BLaER1 (cell line): ENCODE measurements around the gene PPP1R13L.
A peak's percentile ranks its signal among the peaks of the same experiment; 100 is the strongest.

ENCODE experiments used
- H3K27ac ChIP-seq: shearing (Covaris generic); formaldehyde crosslinking; 2 replicates; pipeline ENCODE4 v1.8.1; 2022
- H3K27me3 ChIP-seq: shearing (Covaris generic); formaldehyde crosslinking; 2 replicates; pipeline ENCODE4 v1.8.1; 2022
- H3K36me3 ChIP-seq: shearing (Covaris generic); formaldehyde crosslinking; 2 replicates; pipeline ENCODE4 v1.8.1; 2022
- H3K4me1 ChIP-seq: shearing (Covaris generic); formaldehyde crosslinking; 2 replicates; pipeline ENCODE4 v1.8.1; 2022
- H3K4me2 ChIP-seq: shearing (Covaris generic); formaldehyde crosslinking; 2 replicates; pipeline ENCODE4 v1.8.1; 2022
- H3K4me3 ChIP-seq: shearing (Covaris generic); formaldehyde crosslinking; 2 replicates; pipeline ENCODE4 v1.8.1; 2022
- H3K9ac ChIP-seq: shearing (Covaris generic); formaldehyde crosslinking; 2 replicates; pipeline ENCODE4 v1.8.1; 2022
- H3K9me3 ChIP-seq: shearing (Covaris generic); formaldehyde crosslinking; 2 replicates; pipeline ENCODE4 v1.8.1; 2022
- H4K20me1 ChIP-seq: shearing (Covaris generic); formaldehyde crosslinking; 2 replicates; pipeline ENCODE4 v1.8.1; 2022
- Cebpa-rat ChIP-seq: shearing (Covaris generic); IDR thresholded peaks from 2 replicates; pipeline ENCODE4 v1.8.1; 2022

The PPP1R13L gene

DNA sequence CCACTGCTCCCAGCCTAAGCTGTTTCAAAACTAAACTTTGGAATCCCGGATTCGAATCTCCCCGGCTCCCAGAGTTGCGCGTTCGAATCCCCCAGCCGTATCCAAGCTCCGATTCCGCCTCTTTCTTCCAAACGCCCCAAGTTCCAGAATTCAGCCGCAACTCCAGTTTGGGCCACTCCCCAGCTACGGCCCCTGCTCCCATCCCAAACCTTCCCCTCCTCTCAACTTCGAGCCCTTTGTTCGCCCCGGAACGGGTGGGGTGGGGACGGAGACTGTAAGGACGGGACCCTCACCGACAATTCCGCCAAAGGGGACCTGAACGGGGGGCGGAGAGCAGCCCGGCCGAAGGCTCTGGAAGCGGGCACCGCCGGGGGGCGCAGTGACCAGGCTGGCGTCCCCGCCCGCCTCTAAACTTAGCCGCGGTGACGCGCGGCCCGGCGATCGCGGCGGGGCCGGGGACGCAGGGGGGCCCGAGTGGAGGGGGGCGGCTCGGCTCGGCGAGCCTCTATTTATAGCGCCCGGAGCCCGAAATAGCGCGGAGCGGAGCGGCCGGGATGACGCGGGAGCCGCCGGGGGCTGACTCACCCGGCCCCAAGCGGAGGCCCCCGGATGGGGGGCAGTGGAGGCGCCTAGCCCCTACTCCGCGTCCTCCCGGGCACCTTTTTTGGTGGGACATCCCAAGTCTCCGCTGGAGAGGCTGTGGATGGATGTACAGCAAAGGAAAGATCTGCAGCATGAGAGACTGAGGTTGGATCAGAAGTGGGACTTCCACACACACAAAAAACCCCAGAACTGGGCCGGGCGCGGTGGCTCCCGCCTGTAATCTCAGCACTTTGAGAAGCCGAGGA, 23.7 kb upstream of the PPP1R13L start:
- H3K9ac ChIP-seq, result peak overlapping the region; percentile 69
- no peaks in the 10 kb centered on the region for H3K9me3 ChIP-seq
- peak overlapping the region; percentile 69 for H3K27ac ChIP-seq
- no peaks in the 10 kb centered on the region for H3K36me3 ChIP-seq
- H3K4me2 ChIP-seq, result peak overlapping the region; percentile 85
- peaks cover 3% of the 10 kb centered on the region; the same call in 1 of the 2 replicates for H3K27me3 ChIP-seq
- TF ChIP-seq Cebpa-rat, result no peak
- peaks cover 38% of the 10 kb centered on the region for H3K4me1 ChIP-seq
- peak overlapping the region; percentile 69 for H3K4me3 ChIP-seq
- no peaks in the 10 kb centered on the region for H4K20me1 ChIP-seq

DNA sequence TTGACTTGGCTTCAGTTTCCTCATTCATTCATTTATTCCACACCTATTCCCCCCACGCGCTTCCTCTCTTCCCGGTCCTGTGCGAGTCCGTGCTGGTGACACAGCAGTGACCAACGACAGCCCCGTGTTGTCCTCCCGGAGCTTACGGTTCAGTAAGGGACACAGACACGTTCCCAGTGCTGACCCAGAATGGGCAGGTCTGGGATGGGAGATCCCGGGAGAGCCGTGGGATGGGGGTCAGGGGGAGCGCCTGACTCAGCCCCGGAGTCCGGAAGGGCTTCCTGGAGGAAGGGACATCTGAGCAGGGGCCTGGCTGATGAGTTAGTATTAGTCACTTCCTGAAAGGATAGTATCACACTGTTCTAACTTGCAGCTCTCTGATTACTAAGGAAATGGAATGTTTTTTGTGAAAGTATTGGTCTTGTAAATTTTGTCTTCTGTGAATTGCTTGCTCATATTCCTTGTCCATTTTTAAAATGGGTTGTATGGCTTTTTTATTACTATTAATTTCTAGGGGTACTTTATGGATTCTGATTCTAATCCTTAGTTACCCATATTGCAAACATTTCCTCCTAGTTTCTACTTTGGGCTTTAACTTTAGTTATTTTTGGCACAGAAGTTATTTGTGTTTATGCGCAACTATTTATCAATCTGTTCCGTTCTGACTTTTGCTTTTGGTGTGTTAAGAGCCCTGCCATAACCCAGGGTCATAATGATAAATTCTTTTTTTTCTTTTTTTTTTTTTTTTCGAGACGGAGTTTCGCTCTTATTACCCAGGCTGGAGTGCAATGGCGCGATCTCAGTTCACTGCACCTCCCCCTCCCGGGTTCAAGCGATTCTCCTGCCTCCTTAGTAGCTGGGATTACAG, 19.6 kb upstream of the PPP1R13L start:
- Histone ChIP-seq H3K27me3 (peaks cover 3% of the 10 kb centered on the region; the same call in 1 of the 2 replicates), H4K20me1 (0 out of 2 replicates have a peak, but pooled peaks cover 10% of the 10 kb centered on the region), H3K4me1 (peaks cover 77% of the 10 kb centered on the region), H3K36me3 (peaks cover 14% of the 10 kb centered on the region), H3K4me2 (peak overlapping the region; percentile 97), H3K27ac (peak overlapping the region; percentile 94), H3K9me3 (no peaks in the 10 kb centered on the region), H3K9ac (peak overlapping the region; percentile 86), H3K4me3 (peak overlapping the region; percentile 76)
- TF ChIP-seq Cebpa-rat, result no peak

DNA sequence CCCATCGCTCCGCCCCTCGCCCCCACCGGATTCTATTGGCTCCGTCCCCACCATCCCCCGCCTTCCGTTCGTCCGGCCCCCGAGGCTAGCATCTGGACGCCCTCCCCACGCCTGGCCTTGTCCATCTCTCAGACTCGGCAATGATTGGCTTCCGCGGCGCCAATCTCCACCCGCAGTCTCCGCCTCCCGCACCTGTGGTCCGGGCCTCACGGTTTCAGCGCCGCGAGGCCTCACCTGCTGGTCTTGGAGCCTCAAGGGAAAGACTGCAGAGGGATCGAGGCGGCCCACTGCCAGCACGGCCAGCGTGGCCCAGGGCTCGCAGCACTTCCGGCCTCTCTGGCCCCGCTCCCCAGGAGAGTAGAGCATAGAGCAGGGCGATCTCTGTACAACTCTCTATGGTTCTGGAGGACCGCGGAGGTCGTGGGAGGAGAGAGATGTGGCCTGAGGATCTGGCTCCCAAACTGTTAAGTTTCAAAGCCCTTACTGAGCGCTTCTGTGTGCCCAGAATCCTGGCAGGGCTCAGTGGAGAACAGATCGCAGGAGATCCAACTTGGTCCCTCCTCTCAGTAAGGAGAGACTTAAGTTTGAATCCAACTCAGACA, 18.8 kb upstream of the PPP1R13L start, which contains the start of gene ERCC1:
Gene ERCC1 (minus strand): TSS at position 329 of the 602 bp plus-strand sequence. CDS start 543 bp downstream, outside the sequence.
- Histone ChIP-seq H3K4me1 (peaks cover 79% of the 10 kb centered on the region), H3K4me3 (peak within 1 kb of the TSS; percentile 76)
- TF ChIP-seq Cebpa-rat, result no peak

DNA sequence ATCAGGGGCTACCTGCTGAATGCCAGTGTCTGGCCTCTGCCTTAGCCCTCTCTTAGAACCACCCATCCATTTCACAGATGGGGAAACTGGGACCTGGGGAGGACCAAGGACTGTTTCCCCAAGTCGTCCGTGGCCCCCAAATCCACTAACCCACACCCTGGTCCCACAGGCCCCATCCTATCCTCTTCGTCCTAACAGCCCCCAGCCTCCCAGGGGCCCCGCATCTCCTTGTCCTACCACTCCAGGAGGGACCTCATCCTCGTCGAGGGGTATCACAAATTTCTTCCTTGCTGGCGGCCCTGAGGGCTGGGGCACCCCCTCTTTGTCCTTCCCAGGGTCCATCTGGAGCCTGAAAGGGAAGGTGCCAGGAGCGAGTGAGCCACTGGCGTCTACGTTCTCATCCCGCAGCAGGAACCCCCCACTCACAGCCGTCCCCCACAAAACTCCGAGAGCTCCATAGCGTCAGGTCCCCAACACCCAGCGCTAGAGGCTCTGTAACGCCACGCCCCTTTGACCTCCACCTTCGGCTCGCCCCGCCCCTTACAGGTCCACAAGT, 18.2 kb upstream of the PPP1R13L start:
- Histone ChIP-seq H3K27ac (peak overlapping the region; percentile 94), H3K4me1 (peaks cover 80% of the 10 kb centered on the region), H3K4me3 (peak overlapping the region; percentile 76), H3K4me2 (peak overlapping the region; percentile 97), H3K9ac (peak overlapping the region; percentile 86), H4K20me1 (peaks cover 16% of the 10 kb centered on the region), H3K36me3 (peaks cover 14% of the 10 kb centered on the region), H3K9me3 (no peaks in the 10 kb centered on the region), H3K27me3 (no peaks in the 10 kb centered on the region; the same call in 1 of the 2 replicates)
- TF ChIP-seq Cebpa-rat, result no peak

More for the DNA sequence above, 18.8 kb upstream of the PPP1R13L start, which contains the start of gene ERCC1:
- Histone ChIP-seq H3K4me2 (peak within 1 kb of the TSS; percentile 97), H3K9ac (peak within 1 kb of the TSS; percentile 86), H3K27me3 (peaks cover under 1% of the 10 kb centered on the region; the same call in 1 of the 2 replicates), H3K36me3 (peaks cover 14% of the 10 kb centered on the region), H3K27ac (peak within 1 kb of the TSS; percentile 94), H3K9me3 (no peaks in the 10 kb centered on the region), H4K20me1 (peaks cover 16% of the 10 kb centered on the region)

DNA sequence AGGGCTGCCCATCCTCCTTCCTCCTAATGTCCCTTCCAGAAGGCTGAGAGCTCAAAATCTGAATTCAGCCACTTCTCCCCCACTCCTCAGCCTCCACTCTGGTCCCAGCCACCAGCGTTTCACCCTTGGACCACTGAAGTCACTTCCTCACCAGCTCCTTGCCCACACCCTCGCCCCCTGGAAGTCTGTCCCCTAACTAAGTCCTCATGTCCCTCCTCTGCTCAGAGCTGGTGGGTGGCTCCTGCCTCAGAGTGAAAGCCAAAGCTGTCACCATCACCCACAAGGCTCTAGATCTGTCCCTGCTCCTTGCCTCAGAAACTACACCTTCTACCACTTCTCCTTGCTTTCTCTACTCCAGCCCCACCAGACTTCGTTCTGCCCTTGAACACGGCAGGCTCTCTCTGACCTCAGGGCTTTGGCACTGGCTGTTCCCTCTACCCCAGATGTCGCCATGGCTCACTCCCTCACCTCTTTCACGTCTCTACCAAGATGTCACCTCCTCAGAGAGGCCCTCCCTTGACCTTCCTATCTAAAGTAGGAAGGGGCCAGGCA, 17.2 kb upstream of the PPP1R13L start:
- Histone ChIP-seq H3K9me3 (no peaks in the 10 kb centered on the region), H4K20me1 (peaks cover 16% of the 10 kb centered on the region), H3K4me3 (peak overlapping the region; percentile 76; the same call in 1 of the 2 replicates), H3K27ac (peak overlapping the region; percentile 94), H3K9ac (0 out of 2 replicates have a peak overlapping the region, but pooled peaks have one; percentile 17), H3K27me3 (no peaks in the 10 kb centered on the region), H3K4me2 (peak overlapping the region; percentile 97), H3K4me1 (peaks cover 81% of the 10 kb centered on the region), H3K36me3 (peaks cover 25% of the 10 kb centered on the region)
- TF ChIP-seq Cebpa-rat, result no peak

DNA sequence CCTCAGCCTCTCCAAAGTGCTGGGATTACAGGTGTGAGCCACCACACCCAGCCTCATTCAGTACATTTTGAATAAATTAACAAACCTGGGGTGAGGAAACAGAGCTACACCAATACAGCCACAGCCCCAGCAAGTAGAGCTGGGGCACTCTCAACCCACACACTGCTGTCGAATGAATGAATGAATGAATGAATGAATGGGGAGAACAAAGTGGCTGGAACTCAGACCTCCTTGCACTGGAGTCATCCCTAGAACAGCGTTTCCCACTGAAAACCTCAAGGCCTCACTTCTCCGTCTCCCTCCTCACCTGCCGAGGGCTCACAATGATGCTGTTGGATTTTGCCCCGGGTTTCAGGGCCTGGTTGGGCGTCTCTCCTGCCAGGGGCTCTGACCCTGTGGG, 16.0 kb upstream of the PPP1R13L start:
- H3K4me1 ChIP-seq, result peaks cover 93% of the 10 kb centered on the region
- H4K20me1 ChIP-seq, result peaks cover 16% of the 10 kb centered on the region
- peak overlapping the region; percentile 65; the same call in 1 of the 2 replicates for H3K9ac ChIP-seq
- no peak for TF ChIP-seq Cebpa-rat
- no peaks in the 10 kb centered on the region for H3K27me3 ChIP-seq
- H3K9me3 ChIP-seq, result no peaks in the 10 kb centered on the region
- peak overlapping the region; percentile 93 for H3K4me2 ChIP-seq
- H3K4me3 ChIP-seq, result no peak overlapping the region
- H3K27ac ChIP-seq, result peak overlapping the region; percentile 86
- peaks cover 36% of the 10 kb centered on the region for H3K36me3 ChIP-seq

DNA sequence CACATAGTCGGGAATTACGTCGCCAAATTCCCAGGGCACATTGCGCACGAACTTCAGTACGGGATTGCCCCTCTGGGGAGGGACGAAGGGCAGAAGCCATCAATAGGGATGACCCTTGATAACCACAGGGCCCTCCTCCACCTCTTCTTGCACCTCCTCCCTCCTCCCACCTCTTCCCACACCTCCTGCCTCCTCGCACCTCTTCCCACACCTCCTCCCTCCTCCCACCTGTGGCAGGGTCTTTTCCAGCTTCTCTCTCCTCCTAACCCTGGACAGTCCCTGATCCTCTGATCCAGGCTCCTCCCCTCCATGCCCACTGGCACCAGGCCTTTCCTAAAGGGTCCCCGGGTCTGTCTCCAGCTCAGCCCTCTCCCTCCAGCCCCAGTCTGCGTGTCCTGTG, 15.5 kb upstream of the PPP1R13L start:
- Histone ChIP-seq H3K4me2 (peak overlapping the region; percentile 93), H3K9ac (peak overlapping the region; percentile 65), H3K9me3 (no peaks in the 10 kb centered on the region), H4K20me1 (peaks cover 16% of the 10 kb centered on the region), H3K27me3 (no peaks in the 10 kb centered on the region), H3K36me3 (peaks cover 41% of the 10 kb centered on the region), H3K27ac (peak overlapping the region; percentile 86), H3K4me1 (peaks cover 96% of the 10 kb centered on the region), H3K4me3 (peak overlapping the region; percentile 50; the same call in 1 of the 2 replicates)
- no peak for TF ChIP-seq Cebpa-rat

DNA sequence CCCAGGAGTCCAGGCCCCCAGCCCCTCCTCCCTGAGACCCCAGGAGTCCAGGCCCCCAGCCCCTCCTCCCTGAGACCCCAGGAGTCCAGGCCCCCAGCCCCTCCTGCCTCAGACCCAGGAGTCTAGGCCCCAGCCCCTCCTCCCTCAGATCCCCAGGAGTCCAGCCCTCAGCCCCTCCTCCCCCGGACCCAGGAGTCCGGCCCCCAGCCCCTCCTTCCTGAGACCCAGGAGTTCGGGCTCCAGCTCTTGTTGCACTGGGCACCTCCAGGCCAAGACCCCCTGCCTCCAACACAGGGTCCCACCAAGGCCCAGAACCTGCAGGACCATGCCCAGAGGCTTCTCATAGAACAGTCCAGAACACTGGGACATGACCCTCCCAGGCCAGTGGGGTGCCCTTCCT, 15.0 kb upstream of the PPP1R13L start:
- peaks cover 96% of the 10 kb centered on the region for H3K4me1 ChIP-seq
- H4K20me1 ChIP-seq, result peaks cover 16% of the 10 kb centered on the region
- peak overlapping the region; percentile 65 for H3K9ac ChIP-seq
- no peaks in the 10 kb centered on the region for H3K9me3 ChIP-seq
- no peaks in the 10 kb centered on the region for H3K27me3 ChIP-seq
- peak overlapping the region; percentile 93 for H3K4me2 ChIP-seq
- TF ChIP-seq Cebpa-rat, result no peak
- H3K4me3 ChIP-seq, result peak overlapping the region; percentile 50; the same call in 1 of the 2 replicates
- H3K27ac ChIP-seq, result peak overlapping the region; percentile 86
- peaks cover 43% of the 10 kb centered on the region for H3K36me3 ChIP-seq
